Adrenal gland (tissue), 12 donors: ENCODE measurements around the gene BCL11B. TPM values are rescaled to one million over a fixed set of nuclear protein-coding genes. Genes with fewer than 3 reads are reported as not detected.

Experiments
- DNase-seq, 7 donors: peaks; one replicate each; pipeline ENCODE4 v3.0.0-alpha.2; 2019 to 2020
- H3K27ac ChIP-seq, 5 donors: fragments of 200-600 bp; sonication (generic) in 4 of 5; 1 replicate in 3 of 5; 2 replicates in 2 of 5; pipeline versions ENCODE4 v1.5.1 to v1.8.0; 2016 to 2020; ENCODE audit warnings: mild to moderate bottlenecking in 1 of 5
- H3K27me3 ChIP-seq: fragments of 200-600 bp; 2 replicates; pipeline ENCODE4 v1.8.0; 2021
- H3K36me3 ChIP-seq, 2 donors: fragments of 200-600 bp; replicated peaks in 1 of 2; 1 replicate in 1 of 2; 2 replicates in 1 of 2; pipeline versions ENCODE4 v1.5.1 to v1.8.0; 2018 to 2022
- H3K4me1 ChIP-seq, 2 donors: fragments of 200-600 bp; replicated peaks in 1 of 2; 1 replicate in 1 of 2; 2 replicates in 1 of 2; pipeline versions ENCODE4 v1.5.1 to v1.8.0; 2018 to 2021
- H3K4me3 ChIP-seq, 4 donors: fragments of 200-600 bp; sonication (generic) in 3 of 4; one replicate each; pipeline ENCODE4 v1.5.1; 2016 to 2018
- H3K9me3 ChIP-seq, 3 donors: fragments of 200-600 bp; sonication (generic) in 1 of 3; replicated peaks in 1 of 3; 1 replicate in 2 of 3; 2 replicates in 1 of 3; pipeline versions ENCODE4 v1.5.1 to v1.8.0; 2016 to 2021
- CTCF ChIP-seq, 6 experiments: fragments of 450-650 bp in 4 of 6; fragments of 200-600 bp in 2 of 6; sonication (generic) in 1 of 6; IDR thresholded peaks; 1 replicate in 5 of 6; 2 replicates in 1 of 6; pipeline versions ENCODE4 v1.5.1 to v1.8.0; 2016 to 2021; ENCODE audit warnings: antibody characterized with exemption in 6 of 6, mild to moderate bottlenecking in 2 of 6, moderate library complexity in 1 of 6
- POLR2A ChIP-seq, 2 donors: fragments of 450-650 bp; IDR thresholded peaks; one replicate each; pipeline ENCODE4 v1.6.1; 2017; ENCODE audit warnings: antibody characterized with exemption in 2 of 2, mild to moderate bottlenecking in 2 of 2, moderate library complexity in 1 of 2
- WGBS, 4 donors: extraction: QIAGEN DNeasy Blood & Tissue Kit in 2 of 4; methylation state at CpG; one replicate each; pipeline versions ENCODE4 v1.1.5 to v1.1.7; 2013 to 2017; 5-methylcytosine and 5-hydroxymethylcytosine counted together
- intact Hi-C, 2 donors: fragments of 100-400 bp; cut with DNase I; formaldehyde crosslinking; loops; one replicate each; pipeline versions ENCODE4 v1.14.1 to v1.15.0; 2022 to 2023
- polyA plus RNA-seq, 3 donors: library from polyadenylated mRNA; stranded (reverse); fragments of 200-250 nt in 2 of 3; fragments of 350-450 nt in 1 of 3; fragmentation: Illumina TruSeq in 1 of 3; extraction: RNeasy Lipid Tissue Mini Kit (QIAGEN cat#74804) in 1 of 3; gene quantifications; one replicate each; pipeline ENCODE4 v1.2.3, GENCODE V29; 2013 to 2014
- total RNA-seq, 9 donors: library from RNA; depleted of rRNA in 4 of 9; stranded (reverse); fragments of >200 nt in 4 of 9; fragments of 120-200 nt in 1 of 9; fragmentation: NEBNext Ultra II Directional in 1 of 9; extraction: Animal tissue kit (Norgen Biotek cat#: 25700) in 1 of 9; gene quantifications; one replicate each; pipeline versions ENCODE4 v1.1.0 to v1.2.4, GENCODE V29; 2013 to 2023
- donor health status: healthy with polysubstance abuse.
- donor health status: Bipolar disorder and iron deficiency.
- donor health status: DM: yes; HTN: yes; CAD: no.
- donor health status: DM: no; HTN: no; CAD: no.
- donor health status: DM: no; HTN: no; CAD: no.
- donor health status: DM: yes; HTN: yes; CAD: no.

Gene BCL11B
- total and polyA plus RNA-seq, 12 donors: 0.24 to 3.2 (median 0.54) TPM

- 78 to 88% (median 86%) methylated on average over 3 of the region's 3 CpGs for WGBS, 4 donors
- Histone ChIP-seq H3K4me1 (no peaks in the 10 kb centered on the region), H3K9me3 (no peaks in the 10 kb centered on the region), H3K36me3 (no peaks in the 10 kb centered on the region), H3K27ac (no peak overlapping the region), H3K27me3 (no peaks in the 10 kb centered on the region), H3K4me3 (no peak overlapping the region)
- no peak for DNase-seq
- intact Hi-C loops: no loop called here
- TF ChIP-seq POLR2A (IDR thresholded peaks at IDR 0.05): no peak
- no peak for TF ChIP-seq CTCF (IDR thresholded peaks at IDR 0.05)
These were observed 98.5 kb downstream of the BCL11B start for GRCh38 chr14:99173506-99173905.

GRCh38 chr14:99173086-99173485 is 98.9 kb downstream of the BCL11B start:
- WGBS, 4 donors: 81 to 88% (median 85%) methylated on average over 11 of the region's 11 CpGs
- Histone ChIP-seq H3K9me3 (no peaks in the 10 kb centered on the region), H3K27me3 (no peaks in the 10 kb centered on the region), H3K36me3 (no peaks in the 10 kb centered on the region), H3K4me1 (no peaks in the 10 kb centered on the region), H3K4me3 (no peak overlapping the region), H3K27ac (no peak overlapping the region)
- intact Hi-C loops: no loop called here
- DNase-seq: peak in 1 of 7 donors; percentile 38
- TF ChIP-seq POLR2A (IDR thresholded peaks at IDR 0.05) (no peak), CTCF (IDR thresholded peaks at IDR 0.05) (no peak)

GRCh38 chr14:99171396-99171795 is 100.6 kb downstream of the BCL11B start:
- Histone ChIP-seq H3K4me3 (no peak overlapping the region), H3K4me1 (no peaks in the 10 kb centered on the region), H3K27me3 (no peaks in the 10 kb centered on the region), H3K36me3 (no peaks in the 10 kb centered on the region), H3K9me3 (no peaks in the 10 kb centered on the region), H3K27ac (no peak overlapping the region)
- intact Hi-C loops: no loop called here
- no peak for TF ChIP-seq POLR2A (IDR thresholded peaks at IDR 0.05)
- TF ChIP-seq CTCF (IDR thresholded peaks at IDR 0.05): no peak
- 84 to 95% (median 88%) methylated on average over 3 of the region's 3 CpGs for WGBS, 4 donors
- no peak for DNase-seq

GRCh38 chr14:99169776-99170356 is 102.1 kb downstream of the BCL11B start:
- H3K4me3 ChIP-seq: no peak overlapping the region
- intact Hi-C loops: no loop called here
- 82 to 90% (median 84%) methylated on average over 7 of the region's 7 CpGs for WGBS, 4 donors

More at GRCh38 chr14:99169776-99170356, 102.1 kb downstream of the BCL11B start:
- TF ChIP-seq CTCF (IDR thresholded peaks at IDR 0.05) (no peak), POLR2A (IDR thresholded peaks at IDR 0.05) (no peak)
- Histone ChIP-seq H3K9me3 (no peaks in the 10 kb centered on the region), H3K27ac (no peak overlapping the region), H3K27me3 (no peaks in the 10 kb centered on the region), H3K36me3 (no peaks in the 10 kb centered on the region), H3K4me1 (no peaks in the 10 kb centered on the region)
- peak in 1 of 7 donors; percentile 3 for DNase-seq
